H1 (cell line): ENCODE data around the gene MCM3AP. TPM values are rescaled to one million over a fixed set of nuclear protein-coding genes. Genes with fewer than 3 reads are reported as not detected.

Experiments
- CTCF ChIA-PET: fragments of 300-600 bp; sonication (Branson Sonifier 250); formaldehyde crosslinking; loops from one replicate; lab custom pipeline; 2021; ENCODE audit not compliant: partially characterized antibody; lab: Charles Lee
- POLR2A ChIA-PET: fragments of 300-600 bp; sonication (Branson Sonifier 250); formaldehyde crosslinking; loops from one replicate; lab custom pipeline; 2021; ENCODE audit warnings: inconsistent platforms; ENCODE audit not compliant: partially characterized antibody; lab: Charles Lee
- DNase-seq, 2 experiments: peaks; one replicate each; pipeline versions ENCODE4 v3.0.0 to v3.0.0-alpha.2; 2010 to 2022; ENCODE audit warnings: low spot score in 2 of 2, low read depth in 1 of 2, mixed read lengths in 1 of 2
- FAIRE-seq: peaks from 2 replicates; lab custom pipeline; 2011; peaks lifted over from hg19 to GRCh38; lab: Jason Lieb, UNC
- H2AFZ ChIP-seq: 2 replicates; pipeline ENCODE4 v1.8.1; 2012; ENCODE audit warnings: low read length, inconsistent platforms
- H2AK5ac ChIP-seq: 2 replicates; pipeline ENCODE4 v1.6.1; 2013; ENCODE audit warnings: low read depth, low read length
- H2BK120ac ChIP-seq: replicated peaks from 2 replicates; pipeline ENCODE3; 2013; ENCODE audit warnings: low read depth, low read length, inconsistent platforms
- H2BK12ac ChIP-seq: 2 replicates; pipeline ENCODE4 v1.6.1; 2013; ENCODE audit warnings: low read depth, low read length
- H2BK15ac ChIP-seq: 2 replicates; pipeline ENCODE4 v1.6.1; 2013; ENCODE audit warnings: low read length
- H2BK20ac ChIP-seq: 2 replicates; pipeline ENCODE4 v1.6.1; 2013; ENCODE audit warnings: low read length
- H2BK5ac ChIP-seq: 2 replicates; pipeline ENCODE4 v1.6.1; 2013; ENCODE audit warnings: low read depth, low read length
- H3K14ac ChIP-seq: 2 replicates; pipeline ENCODE4 v1.6.1; 2013; ENCODE audit warnings: inconsistent platforms; ENCODE audit not compliant: insufficient read length
- H3K18ac ChIP-seq: 2 replicates; pipeline ENCODE4 v1.6.1; 2013; ENCODE audit warnings: low read length; ENCODE audit errors: extremely low read depth
- H3K23ac ChIP-seq: 2 replicates; pipeline ENCODE4 v1.6.1; 2013; ENCODE audit warnings: inconsistent platforms; ENCODE audit not compliant: insufficient read length
- H3K23me2 ChIP-seq: 2 replicates; pipeline ENCODE4 v1.6.1; 2013; ENCODE audit warnings: low read depth, low read length
- H3K27ac ChIP-seq: 2 replicates; pipeline ENCODE4 v1.6.1; 2011; ENCODE audit warnings: low read depth, low read length, inconsistent platforms
- H3K27me3 ChIP-seq, 4 experiments: replicated peaks in 1 of 4; 1 replicate in 1 of 4; 2 replicates in 3 of 4; pipeline versions ENCODE4 v1.6.1 to v1.8.1; 2011 to 2013; ENCODE audit warnings: low read length in 3 of 4, mild to moderate bottlenecking in 3 of 4, inconsistent platforms in 2 of 4, mixed read lengths in 2 of 4, moderate library complexity in 1 of 4; ENCODE audit not compliant: control insufficient read depth in 3 of 4, insufficient read depth in 3 of 4; ENCODE audit errors: extremely low read depth in 1 of 4
- H3K36me3 ChIP-seq, 4 experiments: 2 replicates each; pipeline versions ENCODE4 v1.6.1 to v1.8.1; 2011 to 2013; ENCODE audit warnings: mild to moderate bottlenecking in 4 of 4, low read length in 3 of 4, moderate library complexity in 2 of 4, control low read depth in 1 of 4, inconsistent platforms in 1 of 4; ENCODE audit not compliant: insufficient read depth in 4 of 4, control insufficient read depth in 2 of 4
- H3K4ac ChIP-seq: replicated peaks from 2 replicates; pipeline ENCODE3; 2013; ENCODE audit warnings: low read length, low read depth, mixed read lengths, inconsistent platforms; ENCODE audit not compliant: insufficient read length
- H3K4me1 ChIP-seq, 4 experiments: replicated peaks in 1 of 4; 1 replicate in 1 of 4; 2 replicates in 3 of 4; pipeline versions ENCODE4 v1.6.1 to v1.8.1; 2011 to 2013; ENCODE audit warnings: low read length in 3 of 4, inconsistent platforms in 2 of 4, mixed read lengths in 1 of 4; ENCODE audit not compliant: insufficient read depth in 4 of 4, control insufficient read depth in 3 of 4
- H3K4me2 ChIP-seq, 2 experiments: 2 replicates each; pipeline versions ENCODE4 v1.6.1 to v1.8.1; 2011 to 2013; ENCODE audit warnings: low read depth in 2 of 2, low read length in 2 of 2, control low read depth in 1 of 2, inconsistent platforms in 1 of 2, mild to moderate bottlenecking in 1 of 2; ENCODE audit not compliant: insufficient read depth in 1 of 2
- H3K4me3 ChIP-seq, 4 experiments: fragments of 200-600, 300-600 bp in 1 of 4; sonication (generic), shearing (Covaris generic), sonication (Bioruptor Twin) in 1 of 4; 2 replicates each; pipeline versions ENCODE4 v1.5.1 to v1.8.1; 2011 to 2016; ENCODE audit warnings: low read length in 4 of 4, low read depth in 3 of 4, control low read depth in 2 of 4, inconsistent platforms in 2 of 4, mild to moderate bottlenecking in 2 of 4, mixed read lengths in 1 of 4, moderate library complexity in 1 of 4; ENCODE audit not compliant: insufficient read depth in 2 of 4; ENCODE audit errors: extremely low read depth in 1 of 4
- H3K56ac ChIP-seq: replicated peaks from 2 replicates; pipeline ENCODE3; 2013; ENCODE audit warnings: low read depth, mild to moderate bottlenecking, mixed read lengths, low read length, inconsistent platforms; ENCODE audit not compliant: insufficient read length
- H3K79me1 ChIP-seq: 2 replicates; pipeline ENCODE4 v1.6.1; 2013; ENCODE audit warnings: low read depth, low read length, control low read depth
- H3K79me2 ChIP-seq, 2 experiments: 2 replicates each; pipeline versions ENCODE4 v1.6.1 to v1.8.1; 2012 to 2013; ENCODE audit warnings: low read length in 2 of 2, mild to moderate bottlenecking in 2 of 2, inconsistent platforms in 1 of 2; ENCODE audit not compliant: insufficient read depth in 2 of 2, control insufficient read depth in 1 of 2
- H3K9ac ChIP-seq, 4 experiments: replicated peaks in 1 of 4; 1 replicate in 1 of 4; 2 replicates in 3 of 4; pipeline versions ENCODE4 v1.6.1 to v1.8.1; 2011 to 2013; ENCODE audit warnings: low read depth in 3 of 4, low read length in 3 of 4, control low read depth in 2 of 4, mild to moderate bottlenecking in 2 of 4, moderate library complexity in 2 of 4, inconsistent platforms in 1 of 4; ENCODE audit errors: extremely low read depth in 1 of 4
- H3K9me3 ChIP-seq, 2 experiments: 2 replicates each; pipeline versions ENCODE4 v1.6.1 to v1.8.1; 2012 to 2013; ENCODE audit warnings: mild to moderate bottlenecking in 2 of 2, moderate library complexity in 2 of 2, control low read depth in 1 of 2, inconsistent platforms in 1 of 2, low read depth in 1 of 2, low read length in 1 of 2, mixed read lengths in 1 of 2; ENCODE audit not compliant: insufficient read depth in 2 of 2
- H4K20me1 ChIP-seq, 2 experiments: replicated peaks in 1 of 2; 2 replicates each; pipeline versions ENCODE3 to v1.8.1; 2011 to 2013; ENCODE audit warnings: inconsistent platforms in 2 of 2, low read length in 2 of 2, mild to moderate bottlenecking in 1 of 2; ENCODE audit not compliant: insufficient read depth in 2 of 2, control insufficient read depth in 1 of 2
- H4K5ac ChIP-seq: 2 replicates; pipeline ENCODE4 v1.6.1; 2013; ENCODE audit warnings: low read length, low read depth, mixed read lengths, inconsistent platforms; ENCODE audit not compliant: insufficient read length
- H4K8ac ChIP-seq: 2 replicates; pipeline ENCODE4 v1.8.0; 2013; ENCODE audit warnings: mild to moderate bottlenecking, moderate library complexity, low read length, inconsistent platforms; ENCODE audit not compliant: insufficient read depth; ENCODE audit errors: extremely low read depth
- H4K91ac ChIP-seq: replicated peaks from 2 replicates; pipeline ENCODE3; 2013; ENCODE audit warnings: low read length, mixed read lengths, inconsistent platforms; ENCODE audit not compliant: insufficient read length
- CTBP2 ChIP-seq: IDR thresholded peaks from 2 replicates; pipeline ENCODE4 v1.7.0; 2011; ENCODE audit warnings: borderline replicate concordance, mild to moderate bottlenecking, moderate library complexity, mixed read lengths, low read length; ENCODE audit not compliant: insufficient read depth, insufficient read length
- RFX5 ChIP-seq: IDR thresholded peaks from 2 replicates; pipeline ENCODE4 v1.6.1; 2011; ENCODE audit warnings: low read depth, low read length, improper control_type of control experiment, borderline replicate concordance
- YY1 ChIP-seq: IDR thresholded peaks from 2 replicates; pipeline ENCODE4 v1.6.1; 2011; ENCODE audit warnings: low read depth, mild to moderate bottlenecking, low read length
- WGBS, 2 experiments: shearing (Covaris generic) in 1 of 2; methylation state at CpG; one replicate each; pipeline versions ENCODE4 v1.1.6 to v1.1.7; 2013 to 2015; ENCODE audit warnings: low lambda C conversion rate in 2 of 2, mixed read lengths in 2 of 2, inconsistent platforms in 1 of 2, low coverage in 1 of 2, missing lambda C conversion rate in 1 of 2; ENCODE audit not compliant: insufficient replicate concordance in 2 of 2, insufficient coverage in 1 of 2, insufficient read length in 1 of 2; ENCODE audit errors: extremely low coverage in 1 of 2, missing lambda C conversion rate in 1 of 2; 5-methylcytosine and 5-hydroxymethylcytosine counted together
- polyA plus RNA-seq, 7 experiments: library from polyadenylated mRNA; depleted of rRNA in 3 of 7; stranded (reverse) in 5 of 7; unstranded in 2 of 7; fragments of >200 nt in 5 of 7; fragments of 200-250 nt in 2 of 7; gene quantifications; 1 replicate in 5 of 7; 2 replicates in 1 of 7; 4 replicates in 1 of 7; pipeline versions ENCODE4 v1.2.1 to v1.2.3, GENCODE V29; 2011 to 2013; ENCODE audit warnings: missing spikeins in 2 of 7, mixed read lengths in 2 of 7
- total RNA-seq: library from RNA; stranded (reverse); fragmentation: NEBNext Ultra II Directional; extraction: Animal tissue kit (Norgen Biotek cat#: 25700); gene quantifications from 2 replicates; pipeline ENCODE4 v1.2.1, GENCODE V29; 2021

Gene MCM3AP
- total and polyA plus RNA-seq, 2 of the 8 experiments (the other 6 are each of a cell fraction or from before 2014, with no cell fraction given), result 37.2 to 119 TPM

GRCh38 chr21:46243960-46244361, 41.5 kb downstream of the MCM3AP start:
- Histone ChIP-seq H2BK12ac (no peak overlapping the region), H3K4ac (no peak overlapping the region), H3K14ac (no peak overlapping the region), H3K36me3 (peaks cover 25 to 86% (median 71%) of the 10 kb centered on the region in 4 experiments), H3K4me3 (no peak overlapping the region), H3K56ac (no peak overlapping the region), H3K27ac (no peak overlapping the region), H3K79me1 (peaks cover 3% of the 10 kb centered on the region; the same call in 1 of the 2 replicates), H4K8ac (no peak overlapping the region), H3K18ac (no peak overlapping the region), H3K4me2 (no peak overlapping the region), H3K79me2 (no peaks in the 10 kb centered on the region), H2AK5ac (no peak overlapping the region), H2BK20ac (no peak overlapping the region), H3K4me1 (no peaks in the 10 kb centered on the region), H2BK15ac (no peak overlapping the region), H3K9ac (no peak overlapping the region), H3K27me3 (no peaks in the 10 kb centered on the region), H3K23me2 (no peaks in the 10 kb centered on the region), H3K23ac (no peak overlapping the region), H2BK5ac (no peak overlapping the region), H4K20me1 (peaks cover 1 to 7% of the 10 kb centered on the region in 2 experiments), H3K9me3 (no peaks in the 10 kb centered on the region; a peak in 1 of 4 replicates), H2BK120ac (no peak overlapping the region), H4K5ac (no peak overlapping the region), H4K91ac (no peak overlapping the region), H2AFZ (no peak overlapping the region)
- no peak for FAIRE-seq
- CTCF ChIA-PET, result interaction anchor here (1.3 to 2.1 kb wide), 5 partner anchors 11 to 91 kb away, joined by 3 to 4 read pairs (median 3); partner anchors contain the start of gene MCM3AP
- DNase-seq, result no peak
- no peak for TF ChIP-seq CTBP2
- TF ChIP-seq RFX5, result no peak
- no peak for TF ChIP-seq YY1
- POLR2A ChIA-PET, result interaction anchor here (1.0 to 2.2 kb wide), 6 partner anchors 9 to 79 kb away, joined by 3 to 9 read pairs (median 3); partner anchors contain the start of gene LSS
- 90% methylated on average over 3 of the region's 3 CpGs; no CpG with 5 or more reads in 1 of the 2 experiments for WGBS, 2 experiments
